ENCODE data around the gene HYDIN.
"Not testable (repeated sequence)": the region's sequence is repeated elsewhere in the genome, so short reads cannot be mapped to it uniquely, and the experiment has no call there.

- not testable (repeated sequence) for TF ChIP-seq CTCF (conservative IDR thresholded peaks at IDR 0.05 in 1 of 2, IDR thresholded peaks at IDR 0.05 in 1 of 2; ENCODE audit: low read depth in 1 of 2, low read length in 2 of 2); EZH2 (IDR thresholded peaks at IDR 0.05; ENCODE audit: low read length, missing control alignments)
Observed at GRCh38 chr16:70936781-70937525, 293.6 kb downstream of the HYDIN start.

All from fibroblast of lung (primary cell).